Measurements from ENCODE around the gene LEFTY1.

DNA sequence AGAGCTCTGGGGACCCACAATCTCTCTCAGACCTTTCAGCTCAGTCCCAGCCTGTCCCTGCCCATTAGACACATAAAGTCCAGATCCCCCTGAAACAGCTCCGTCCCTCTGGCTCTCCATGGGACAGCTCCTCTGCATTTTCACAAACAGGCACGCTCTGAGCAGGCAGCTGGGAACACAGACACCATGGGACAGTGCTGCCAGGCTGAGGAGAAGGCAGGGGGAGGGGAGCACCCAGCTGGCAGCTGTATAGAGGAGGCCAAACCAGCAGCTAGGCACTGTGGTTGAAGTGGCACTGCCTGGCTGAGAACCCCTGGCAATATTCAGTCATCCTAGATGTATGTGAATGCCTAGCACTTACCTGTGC, 8.7 kb downstream of the LEFTY1 start:
- TF ChIP-seq POLR2A (IDR thresholded peaks at IDR 0.05; ENCODE audit: low read depth) (no peak), EP300 (IDR thresholded peaks at IDR 0.05) (no peak)
- TF ChIP-seq, protein P1, sequence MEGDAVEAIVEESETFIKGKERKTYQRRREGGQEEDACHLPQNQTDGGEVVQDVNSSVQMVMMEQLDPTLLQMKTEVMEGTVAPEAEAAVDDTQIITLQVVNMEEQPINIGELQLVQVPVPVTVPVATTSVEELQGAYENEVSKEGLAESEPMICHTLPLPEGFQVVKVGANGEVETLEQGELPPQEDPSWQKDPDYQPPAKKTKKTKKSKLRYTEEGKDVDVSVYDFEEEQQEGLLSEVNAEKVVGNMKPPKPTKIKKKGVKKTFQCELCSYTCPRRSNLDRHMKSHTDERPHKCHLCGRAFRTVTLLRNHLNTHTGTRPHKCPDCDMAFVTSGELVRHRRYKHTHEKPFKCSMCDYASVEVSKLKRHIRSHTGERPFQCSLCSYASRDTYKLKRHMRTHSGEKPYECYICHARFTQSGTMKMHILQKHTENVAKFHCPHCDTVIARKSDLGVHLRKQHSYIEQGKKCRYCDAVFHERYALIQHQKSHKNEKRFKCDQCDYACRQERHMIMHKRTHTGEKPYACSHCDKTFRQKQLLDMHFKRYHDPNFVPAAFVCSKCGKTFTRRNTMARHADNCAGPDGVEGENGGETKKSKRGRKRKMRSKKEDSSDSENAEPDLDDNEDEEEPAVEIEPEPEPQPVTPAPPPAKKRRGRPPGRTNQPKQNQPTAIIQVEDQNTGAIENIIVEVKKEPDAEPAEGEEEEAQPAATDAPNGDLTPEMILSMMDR (IDR thresholded peaks at IDR 0.05): no peak
